GM12878 (cell line): Measurements from ENCODE around the gene ATAD3A.

Experiments used
- BMI1 ChIP-seq: fragments of 450-650 bp; IDR thresholded peaks from 2 replicates; pipeline ENCODE4 v1.6.1; 2016; ENCODE audit warnings: mild to moderate bottlenecking, moderate library complexity, borderline replicate concordance
- CEBPZ ChIP-seq: fragments of 150-350 bp; IDR thresholded peaks from 2 replicates; pipeline ENCODE4 v1.6.1; 2016; ENCODE audit warnings: low read depth, low read length
- CTCF ChIP-seq, 3 experiments: IDR thresholded peaks in 2 of 3; conservative IDR thresholded peaks in 1 of 3; 2 replicates each; pipeline ENCODE4 v1.5.1; 2011; ENCODE audit warnings: low read depth in 3 of 3, low read length in 3 of 3, mild to moderate bottlenecking in 3 of 3, control low read depth in 2 of 3, moderate library complexity in 2 of 3, inconsistent platforms in 1 of 3, mixed read lengths in 1 of 3; ENCODE audit not compliant: control insufficient read depth in 2 of 3, insufficient read depth in 1 of 3; ENCODE audit errors: extremely low read depth in 1 of 3
- GABPA ChIP-seq: IDR thresholded peaks from 2 replicates; pipeline ENCODE4 v1.6.1; 2014; ENCODE audit warnings: antibody characterized with exemption, low read depth, mild to moderate bottlenecking, inconsistent platforms
- HDGF ChIP-seq: fragments of 450-650 bp; IDR thresholded peaks from 2 replicates; pipeline ENCODE4 v1.6.1; 2016; ENCODE audit warnings: antibody characterized with exemption
- KDM1A ChIP-seq: fragments of 200-600 bp; sonication (generic); IDR thresholded peaks from 2 replicates; pipeline ENCODE4 v1.6.1; 2016; ENCODE audit warnings: borderline replicate concordance
- KLF5 ChIP-seq: fragments of 450-650 bp; IDR thresholded peaks from 2 replicates; pipeline ENCODE4 v1.6.1; 2014; ENCODE audit warnings: mild to moderate bottlenecking; ENCODE audit not compliant: partially characterized antibody
- MAX ChIP-seq: IDR thresholded peaks from 2 replicates; pipeline ENCODE4 v1.6.1; 2012; ENCODE audit warnings: low read depth, low read length, improper control_type of control experiment
- MXI1 ChIP-seq: fragments of 150-350 bp; IDR thresholded peaks from 2 replicates; pipeline ENCODE4 v1.6.1; 2011; ENCODE audit warnings: low read depth, mild to moderate bottlenecking, inconsistent platforms, low read length, improper control_type of control experiment
- POLR2A ChIP-seq: IDR thresholded peaks from 2 replicates; pipeline ENCODE4 v1.6.1; 2011; ENCODE audit warnings: low read depth, mild to moderate bottlenecking, low read length
- POLR2AphosphoS5 ChIP-seq: IDR thresholded peaks from 2 replicates; pipeline ENCODE4 v1.6.1; 2011; ENCODE audit warnings: mild to moderate bottlenecking, low read length, inconsistent platforms
- REST ChIP-seq: IDR thresholded peaks from 2 replicates; pipeline ENCODE4 v1.6.1; 2012; ENCODE audit warnings: mild to moderate bottlenecking, low read depth, low read length

GRCh38 chr1:1489231-1489630 is 22.7 kb upstream of the ATAD3A start:
- TF ChIP-seq CTCF (IDR thresholded peaks at IDR 0.05 in 2 of 3, conservative IDR thresholded peaks at IDR 0.05 in 1 of 3; ENCODE audit: control insufficient read depth in 2 of 3, extremely low read depth in 1 of 3, insufficient read depth in 1 of 3, low read depth in 3 of 3, low read length in 3 of 3) (no peak), MAX (no peak), CEBPZ (no peak), GABPA (no peak), POLR2A (no peak), KDM1A (no peak), MXI1 (no peak), HDGF (no peak), REST (no peak), BMI1 (no peak), POLR2AphosphoS5 (no peak), KLF5 (no peak)
